Measurements from ENCODE around the gene LRRC23.
A peak's percentile ranks its signal among the peaks of the same experiment; 100 is the strongest.
"Not testable (repeated sequence)": the region's sequence is repeated elsewhere in the genome, so short reads cannot be mapped to it uniquely, and the experiment has no call there.

LRRC23 gene, protein sequence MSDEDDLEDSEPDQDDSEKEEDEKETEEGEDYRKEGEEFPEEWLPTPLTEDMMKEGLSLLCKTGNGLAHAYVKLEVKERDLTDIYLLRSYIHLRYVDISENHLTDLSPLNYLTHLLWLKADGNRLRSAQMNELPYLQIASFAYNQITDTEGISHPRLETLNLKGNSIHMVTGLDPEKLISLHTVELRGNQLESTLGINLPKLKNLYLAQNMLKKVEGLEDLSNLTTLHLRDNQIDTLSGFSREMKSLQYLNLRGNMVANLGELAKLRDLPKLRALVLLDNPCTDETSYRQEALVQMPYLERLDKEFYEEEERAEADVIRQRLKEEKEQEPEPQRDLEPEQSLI

DNA sequence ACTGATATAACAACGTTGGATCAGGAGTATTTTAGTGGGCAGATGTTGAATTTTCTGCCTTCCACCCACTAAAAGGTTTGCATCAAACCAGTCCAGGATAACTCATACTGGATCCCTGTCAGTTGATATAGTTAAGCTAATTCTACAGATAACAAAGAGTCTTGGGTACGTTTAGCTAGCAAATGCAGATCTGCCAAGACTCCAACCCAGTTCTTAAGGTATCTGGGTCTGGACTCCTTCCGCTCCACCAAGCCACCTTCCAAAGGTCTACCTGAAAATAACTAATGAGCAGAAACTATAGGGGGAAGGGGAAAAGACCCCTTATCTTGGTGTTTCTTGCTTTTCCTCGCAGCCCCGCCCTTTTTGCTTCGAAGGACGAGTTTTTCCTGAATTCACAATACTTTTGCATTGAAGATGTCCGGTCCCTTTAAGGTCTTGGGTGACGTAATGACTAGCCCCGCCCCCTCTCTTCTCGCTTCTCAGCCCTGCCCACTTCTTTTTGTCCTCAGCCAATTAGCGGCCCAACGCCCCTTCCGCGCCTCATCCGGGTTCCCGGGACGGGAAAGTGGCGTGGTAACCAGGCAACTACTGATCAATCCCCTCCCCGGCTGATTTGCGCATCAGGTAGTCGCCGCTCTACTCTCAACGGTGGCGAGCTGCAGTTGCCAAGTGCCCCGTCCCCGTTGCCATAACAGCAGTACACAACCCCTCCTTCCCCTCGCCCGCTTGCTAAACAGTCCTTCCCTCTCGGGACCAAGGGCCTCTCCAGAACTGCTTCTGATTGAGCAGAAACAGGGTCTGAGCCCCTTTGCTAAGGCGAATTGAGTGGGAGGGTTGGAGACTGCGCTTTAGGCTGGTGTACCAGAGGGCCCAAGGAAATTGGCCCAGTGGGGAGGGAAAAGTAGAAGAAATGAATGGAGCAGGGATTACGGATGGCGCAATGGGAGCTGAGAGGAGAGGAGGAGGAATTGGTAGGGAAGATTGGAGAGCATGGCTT is at the start of gene LRRC23:
Gene LRRC23, plus strand, starts transcription at position 543 of the 997 bp plus-strand sequence. CDS start 812 bp downstream, outside the sequence.
- peak; percentile 95 for DNase-seq (ENCODE audit: low read depth)

DNA sequence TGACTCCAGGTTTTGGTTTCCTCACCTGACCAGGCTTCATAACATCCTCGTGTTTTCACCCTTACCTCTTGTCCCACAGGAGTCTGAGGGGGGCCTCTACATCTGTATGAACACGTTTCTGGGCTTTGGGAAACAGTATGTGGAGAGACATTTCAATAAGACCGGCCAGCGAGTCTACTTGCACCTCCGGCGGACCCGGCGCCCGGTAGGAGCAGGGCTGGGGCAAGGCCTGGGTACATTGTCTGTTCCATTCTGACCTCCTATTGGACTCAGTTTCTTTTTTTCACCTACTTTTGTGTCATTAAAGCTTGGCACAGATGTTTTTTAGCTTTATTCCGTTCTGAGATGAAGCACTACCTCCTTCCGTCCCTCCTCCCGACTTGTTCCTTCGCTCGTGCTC is 49.3 kb upstream of the LRRC23 start:
- no peak for DNase-seq (ENCODE audit: low read depth)

DNA sequence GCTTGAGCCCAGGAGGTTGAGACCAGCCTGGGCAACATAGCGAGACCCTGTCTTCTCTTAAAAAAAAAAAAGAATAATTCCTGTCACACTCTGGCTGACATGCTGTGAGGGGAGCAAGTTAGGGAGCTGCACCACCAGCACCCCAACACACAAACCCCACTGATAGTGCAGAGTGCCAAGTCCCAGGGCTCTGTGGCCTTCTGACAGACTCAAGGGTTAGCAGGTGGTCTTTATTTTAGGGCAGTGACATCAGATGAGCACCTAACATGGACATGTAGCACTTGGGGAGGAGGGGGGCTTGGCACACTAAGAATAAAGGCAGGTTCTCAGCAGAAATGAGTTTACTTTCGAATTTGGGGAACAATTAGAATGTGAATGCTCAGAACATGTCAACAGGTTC is 45.8 kb upstream of the LRRC23 start:
- no peak for DNase-seq (ENCODE audit: low read depth)

DNA sequence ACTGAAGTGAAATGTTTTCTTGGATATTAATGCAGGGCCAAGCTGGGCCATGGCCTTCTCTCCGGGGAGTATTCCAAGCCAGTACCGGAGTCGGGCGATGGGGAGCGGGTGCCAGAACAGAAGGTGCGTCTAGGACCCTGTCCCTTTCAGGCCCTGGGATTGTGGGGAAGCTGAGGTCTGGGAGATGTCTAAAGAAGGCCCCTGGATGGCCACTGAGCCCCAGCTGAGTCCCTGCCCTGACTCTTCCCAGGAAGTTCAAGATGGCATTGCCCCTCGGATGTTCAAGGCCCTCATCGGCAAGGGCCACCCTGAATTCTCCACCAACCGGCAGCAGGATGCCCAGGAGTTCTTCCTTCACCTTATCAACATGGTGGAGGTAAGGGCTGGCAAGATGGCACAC is 44.5 kb upstream of the LRRC23 start:
- DNase-seq (ENCODE audit: low read depth) = no peak

DNA sequence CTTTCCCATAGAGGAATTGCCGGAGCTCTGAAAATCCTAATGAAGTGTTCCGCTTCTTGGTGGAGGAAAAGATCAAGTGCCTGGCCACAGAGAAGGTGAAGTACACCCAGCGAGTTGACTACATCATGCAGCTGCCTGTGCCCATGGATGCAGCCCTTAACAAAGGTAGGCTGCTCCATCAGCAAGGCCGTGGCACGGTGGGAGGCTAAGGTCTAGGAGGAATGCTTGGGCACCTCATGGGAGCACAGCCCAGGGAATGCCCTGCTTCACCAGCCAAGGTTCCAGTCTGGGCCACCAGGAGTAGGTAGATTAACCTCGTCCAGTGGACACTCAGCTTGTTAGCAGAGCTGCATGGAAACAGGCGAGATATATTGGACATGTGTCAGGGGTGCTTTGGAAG is 43.7 kb upstream of the LRRC23 start:
- no peak for DNase-seq (ENCODE audit: low read depth)

DNA sequence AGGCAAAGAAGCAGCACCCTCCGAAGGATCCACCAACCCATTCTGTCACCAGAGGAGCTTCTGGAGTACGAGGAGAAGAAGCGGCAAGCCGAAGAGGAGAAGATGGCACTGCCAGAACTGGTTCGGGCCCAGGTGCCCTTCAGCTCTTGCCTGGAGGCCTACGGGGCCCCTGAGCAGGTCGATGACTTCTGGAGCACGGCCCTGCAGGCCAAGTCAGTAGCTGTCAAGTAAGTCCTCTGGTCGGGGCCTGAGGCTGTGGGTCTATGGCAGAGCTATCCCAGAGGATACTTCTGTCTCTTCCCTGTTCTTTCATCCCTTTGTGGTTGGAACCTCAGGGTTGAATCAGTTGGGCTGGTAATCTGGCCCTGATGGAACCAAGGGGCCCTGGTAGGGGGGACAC is 43.2 kb upstream of the LRRC23 start:
- no peak for DNase-seq (ENCODE audit: low read depth)

DNA sequence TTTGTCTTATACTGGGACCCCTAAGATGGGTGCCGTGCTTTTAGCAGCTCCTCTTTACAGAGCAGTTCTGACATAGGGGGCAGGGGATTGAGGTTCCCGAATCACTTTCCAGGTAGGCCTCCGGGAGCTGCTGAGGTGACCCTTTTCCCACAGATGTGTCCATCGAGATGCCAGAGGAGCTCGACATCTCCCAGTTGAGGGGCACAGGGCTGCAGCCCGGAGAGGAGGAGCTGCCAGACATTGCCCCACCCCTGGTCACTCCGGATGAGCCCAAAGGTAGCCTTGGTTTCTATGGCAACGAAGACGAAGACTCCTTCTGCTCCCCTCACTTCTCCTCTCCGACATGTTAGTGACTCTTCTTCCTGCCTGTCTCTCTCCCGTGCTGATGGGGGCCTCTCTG is 41.6 kb upstream of the LRRC23 start:
- no peak for DNase-seq (ENCODE audit: low read depth)

DNA sequence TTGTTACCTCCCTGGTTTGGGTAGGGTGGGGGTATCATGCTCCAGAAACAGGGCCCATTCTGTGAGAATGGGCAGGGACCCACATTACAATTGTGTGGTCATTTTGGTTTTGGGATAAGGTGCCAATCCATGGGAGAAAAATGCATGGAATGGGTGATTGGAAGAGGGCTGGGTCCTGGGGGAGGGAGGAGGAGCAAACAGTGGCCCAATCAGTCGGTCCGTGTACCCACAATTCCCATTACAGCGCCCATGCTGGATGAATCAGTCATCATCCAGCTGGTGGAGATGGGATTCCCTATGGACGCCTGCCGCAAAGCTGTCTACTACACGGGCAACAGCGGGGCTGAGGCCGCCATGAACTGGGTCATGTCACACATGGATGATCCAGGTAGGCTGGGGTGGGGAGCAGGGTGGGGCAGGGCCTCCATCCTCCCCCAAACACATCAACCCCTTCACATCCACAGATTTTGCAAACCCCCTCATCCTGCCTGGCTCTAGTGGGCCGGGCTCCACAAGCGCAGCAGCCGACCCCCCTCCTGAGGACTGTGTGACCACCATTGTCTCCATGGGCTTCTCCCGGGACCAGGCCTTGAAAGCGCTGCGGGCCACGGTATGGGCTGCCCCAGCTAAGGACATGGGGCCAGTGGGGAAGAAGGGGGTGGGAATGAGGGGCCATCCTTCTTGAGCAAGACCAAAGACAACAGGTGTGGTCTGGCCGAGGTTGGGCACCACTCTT is 40.9 kb upstream of the LRRC23 start:
- no peak for DNase-seq (ENCODE audit: low read depth)

DNA sequence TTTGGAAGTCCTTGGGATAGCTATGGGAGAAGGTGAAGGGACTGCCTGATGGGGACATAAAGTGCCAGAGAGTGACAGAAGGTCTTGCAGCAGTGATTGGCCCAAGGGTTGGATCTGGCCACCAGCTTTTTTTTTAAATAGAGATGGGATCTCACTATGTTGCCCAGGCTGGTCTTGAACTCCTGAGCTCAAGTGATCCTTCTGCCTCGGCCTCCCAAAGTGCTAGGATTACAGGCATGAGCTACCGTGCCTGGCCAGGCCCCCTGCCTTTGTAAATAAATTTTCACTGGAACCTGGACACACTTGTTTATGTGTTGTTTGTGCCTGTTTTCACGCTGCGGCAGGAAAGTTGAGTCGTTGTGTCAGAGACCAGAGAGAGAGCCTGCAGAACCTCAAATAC is 39.3 kb upstream of the LRRC23 start:
- DNase-seq (ENCODE audit: low read depth) = not testable (repeated sequence)

DNA sequence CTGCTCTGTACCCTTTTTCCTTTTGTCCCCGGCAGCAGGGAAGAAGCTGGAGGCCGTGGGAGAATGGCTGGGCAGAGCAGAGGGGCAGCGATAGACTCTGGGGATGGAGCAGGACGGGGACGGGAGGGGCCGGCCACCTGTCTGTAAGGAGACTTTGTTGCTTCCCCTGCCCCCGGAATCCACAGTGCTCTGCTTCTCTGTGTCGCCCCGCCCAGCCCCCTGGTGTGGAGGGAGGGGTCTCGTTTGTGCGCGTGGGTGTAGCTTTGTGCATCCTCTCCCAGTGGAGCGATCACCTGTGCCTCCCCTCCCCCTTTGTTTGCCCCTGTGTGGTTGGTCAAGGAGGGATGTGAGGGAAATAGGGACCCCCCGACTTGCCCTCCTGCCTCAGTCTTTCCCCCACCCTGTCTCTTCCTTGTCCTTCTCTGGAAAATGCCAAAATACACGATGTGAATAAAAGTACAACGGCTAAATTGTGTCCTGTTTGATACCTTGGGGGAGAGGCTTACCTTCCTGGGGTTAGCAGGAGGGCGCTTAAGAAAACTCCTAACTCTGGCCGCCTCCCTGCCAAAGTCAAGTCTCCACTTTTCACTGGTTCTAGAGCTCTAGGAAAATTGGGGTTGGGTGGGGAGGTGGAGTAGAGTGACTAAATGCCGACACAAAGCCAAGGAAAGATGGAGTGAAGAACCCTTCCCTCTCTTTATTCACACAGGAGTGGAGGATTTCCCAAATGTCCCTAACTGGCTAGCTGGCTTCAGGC is 38.3 kb upstream of the LRRC23 start:
- DNase-seq (ENCODE audit: low read depth) = no peak

DNA sequence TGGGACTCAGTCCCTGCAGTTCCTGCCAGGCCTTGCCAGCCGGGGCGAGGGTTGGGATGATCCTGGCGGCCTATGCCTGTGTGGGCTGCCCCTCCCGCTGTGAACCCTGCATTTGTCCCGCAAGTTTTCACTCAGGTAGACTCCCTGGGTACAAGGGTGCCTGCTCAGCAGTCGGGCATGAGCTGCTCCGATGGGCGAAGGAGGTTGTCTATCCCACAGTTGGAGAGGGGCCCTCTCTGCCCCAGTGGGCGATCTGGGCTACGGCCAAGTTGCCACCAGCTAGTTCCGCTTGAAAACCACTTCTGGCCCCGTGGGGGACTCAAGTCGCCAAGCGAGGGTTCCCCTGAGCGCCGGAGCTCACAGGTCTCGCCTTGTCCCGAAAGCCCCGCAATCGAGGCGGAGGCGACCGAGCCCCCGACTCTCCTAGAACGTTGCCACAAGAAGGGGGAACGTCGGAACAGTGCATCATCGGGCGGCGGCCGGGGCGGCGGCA is 37.7 kb upstream of the LRRC23 start:
- DNase-seq (ENCODE audit: low read depth) = no peak

DNA sequence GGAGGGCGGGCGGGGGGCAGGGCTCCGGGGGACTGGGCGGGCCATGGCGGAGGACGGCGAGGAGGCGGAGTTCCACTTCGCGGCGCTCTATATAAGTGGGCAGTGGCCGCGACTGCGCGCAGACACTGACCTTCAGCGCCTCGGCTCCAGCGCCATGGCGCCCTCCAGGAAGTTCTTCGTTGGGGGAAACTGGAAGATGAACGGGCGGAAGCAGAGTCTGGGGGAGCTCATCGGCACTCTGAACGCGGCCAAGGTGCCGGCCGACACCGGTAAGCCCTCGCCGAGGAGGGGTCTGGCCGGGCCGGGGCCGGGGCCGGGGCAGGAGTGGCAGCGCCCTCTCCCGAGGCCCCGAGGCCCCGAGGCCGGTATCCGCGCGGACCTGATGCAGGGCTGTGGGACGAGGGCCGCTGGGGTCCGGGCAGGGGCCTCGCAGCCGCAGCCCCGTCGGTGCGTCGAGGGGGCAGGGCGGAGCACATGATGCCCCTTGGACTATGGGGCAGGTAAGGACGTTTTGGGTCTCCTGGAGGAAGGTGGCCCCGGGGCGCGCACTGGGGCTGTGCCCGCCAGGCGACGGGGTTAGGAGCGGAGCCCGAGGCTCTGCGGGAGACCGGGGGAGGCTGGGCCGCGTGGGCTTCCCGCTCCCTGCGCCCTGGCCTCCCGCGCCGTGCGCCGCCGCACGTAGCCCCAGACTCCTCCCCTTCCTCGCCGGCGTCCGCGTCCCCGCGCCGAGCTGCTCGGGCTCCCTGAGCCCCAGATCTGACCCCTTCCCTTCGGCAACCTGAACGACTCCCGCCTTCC is 37.0 kb upstream of the LRRC23 start, which contains the start of gene TPI1:
Gene TPI1, plus strand, starts transcription at position 119 of the 798 bp plus-strand sequence. Its CDS starts 36 bp downstream, at position 155.
- peak; percentile 68 for DNase-seq (ENCODE audit: low read depth)

DNA sequence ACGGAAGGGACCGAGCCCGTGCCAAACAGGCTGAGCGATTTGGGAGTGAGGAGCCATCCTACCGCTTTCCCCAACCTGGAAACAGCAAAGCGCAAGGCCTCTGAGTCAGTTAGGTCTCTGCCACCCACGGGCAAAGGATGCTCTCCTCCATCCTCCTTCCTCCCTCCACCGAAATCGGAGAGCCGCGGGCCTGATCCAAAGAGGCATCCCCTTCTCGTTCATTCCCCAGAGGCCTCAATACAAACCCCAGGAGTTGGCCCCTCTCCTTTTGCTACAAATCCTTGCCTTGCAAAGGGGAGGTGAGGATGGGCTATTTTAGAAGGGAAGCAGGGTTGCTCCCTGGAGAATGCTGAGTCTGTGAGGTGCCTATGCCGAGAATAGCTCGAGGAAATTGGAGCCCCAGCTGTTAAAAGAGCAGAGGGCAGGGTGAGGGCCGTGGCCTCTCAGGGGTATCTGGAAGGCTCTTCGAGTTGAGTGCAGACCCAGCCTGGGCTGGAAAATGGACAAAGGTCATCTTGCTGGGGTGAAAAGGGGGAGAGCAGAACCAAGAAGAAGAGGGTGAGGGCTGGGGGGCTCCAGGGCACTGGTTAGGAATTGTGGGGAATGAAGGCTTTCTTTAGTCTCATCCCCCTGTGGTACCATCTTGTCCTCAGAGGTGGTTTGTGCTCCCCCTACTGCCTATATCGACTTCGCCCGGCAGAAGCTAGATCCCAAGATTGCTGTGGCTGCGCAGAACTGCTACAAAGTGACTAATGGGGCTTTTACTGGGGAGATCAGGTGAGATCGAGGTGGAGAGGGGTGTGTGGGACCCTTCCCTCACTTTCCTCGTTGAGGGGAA is 36.2 kb upstream of the LRRC23 start:
- no peak for DNase-seq (ENCODE audit: low read depth)

DNA sequence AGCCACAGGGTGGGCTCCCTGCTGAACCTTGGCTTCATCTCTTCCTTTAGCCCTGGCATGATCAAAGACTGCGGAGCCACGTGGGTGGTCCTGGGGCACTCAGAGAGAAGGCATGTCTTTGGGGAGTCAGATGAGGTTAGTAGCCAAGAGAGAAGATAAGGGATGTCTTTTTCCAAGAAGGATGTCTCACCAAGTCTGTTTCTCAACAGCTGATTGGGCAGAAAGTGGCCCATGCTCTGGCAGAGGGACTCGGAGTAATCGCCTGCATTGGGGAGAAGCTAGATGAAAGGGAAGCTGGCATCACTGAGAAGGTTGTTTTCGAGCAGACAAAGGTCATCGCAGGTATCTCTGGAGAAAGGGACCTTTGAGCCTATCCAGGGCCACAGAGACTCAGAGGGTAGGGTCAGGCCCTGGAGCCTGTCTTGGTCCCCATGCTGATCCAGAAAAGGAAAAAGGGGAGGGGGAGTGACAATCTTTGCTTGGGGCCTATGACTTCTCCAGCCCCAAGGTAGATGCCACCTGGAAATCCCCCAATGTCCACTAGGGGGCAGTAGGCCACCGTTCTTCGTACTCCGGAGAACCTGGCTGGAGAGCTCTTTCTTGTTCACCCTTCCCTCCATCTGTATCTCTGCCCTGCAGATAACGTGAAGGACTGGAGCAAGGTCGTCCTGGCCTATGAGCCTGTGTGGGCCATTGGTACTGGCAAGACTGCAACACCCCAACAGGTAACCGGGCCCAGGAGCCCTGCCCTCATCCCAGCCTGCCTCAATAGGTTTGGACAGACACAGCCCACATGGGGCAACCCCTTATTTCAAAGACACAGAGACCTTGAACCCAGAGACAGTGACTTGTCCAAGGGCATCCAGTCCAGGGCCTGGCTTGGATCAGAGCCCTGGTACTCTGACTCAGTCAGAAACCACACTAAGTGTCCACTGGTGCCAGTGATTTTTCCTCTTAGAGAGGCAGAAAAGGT is 35.3 kb upstream of the LRRC23 start:
- peak; percentile 82 for DNase-seq (ENCODE audit: low read depth)

DNA sequence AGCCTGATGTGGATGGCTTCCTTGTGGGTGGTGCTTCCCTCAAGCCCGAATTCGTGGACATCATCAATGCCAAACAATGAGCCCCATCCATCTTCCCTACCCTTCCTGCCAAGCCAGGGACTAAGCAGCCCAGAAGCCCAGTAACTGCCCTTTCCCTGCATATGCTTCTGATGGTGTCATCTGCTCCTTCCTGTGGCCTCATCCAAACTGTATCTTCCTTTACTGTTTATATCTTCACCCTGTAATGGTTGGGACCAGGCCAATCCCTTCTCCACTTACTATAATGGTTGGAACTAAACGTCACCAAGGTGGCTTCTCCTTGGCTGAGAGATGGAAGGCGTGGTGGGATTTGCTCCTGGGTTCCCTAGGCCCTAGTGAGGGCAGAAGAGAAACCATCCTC is 34.3 kb upstream of the LRRC23 start:
- DNase-seq (ENCODE audit: low read depth) = not testable (repeated sequence)

DNA sequence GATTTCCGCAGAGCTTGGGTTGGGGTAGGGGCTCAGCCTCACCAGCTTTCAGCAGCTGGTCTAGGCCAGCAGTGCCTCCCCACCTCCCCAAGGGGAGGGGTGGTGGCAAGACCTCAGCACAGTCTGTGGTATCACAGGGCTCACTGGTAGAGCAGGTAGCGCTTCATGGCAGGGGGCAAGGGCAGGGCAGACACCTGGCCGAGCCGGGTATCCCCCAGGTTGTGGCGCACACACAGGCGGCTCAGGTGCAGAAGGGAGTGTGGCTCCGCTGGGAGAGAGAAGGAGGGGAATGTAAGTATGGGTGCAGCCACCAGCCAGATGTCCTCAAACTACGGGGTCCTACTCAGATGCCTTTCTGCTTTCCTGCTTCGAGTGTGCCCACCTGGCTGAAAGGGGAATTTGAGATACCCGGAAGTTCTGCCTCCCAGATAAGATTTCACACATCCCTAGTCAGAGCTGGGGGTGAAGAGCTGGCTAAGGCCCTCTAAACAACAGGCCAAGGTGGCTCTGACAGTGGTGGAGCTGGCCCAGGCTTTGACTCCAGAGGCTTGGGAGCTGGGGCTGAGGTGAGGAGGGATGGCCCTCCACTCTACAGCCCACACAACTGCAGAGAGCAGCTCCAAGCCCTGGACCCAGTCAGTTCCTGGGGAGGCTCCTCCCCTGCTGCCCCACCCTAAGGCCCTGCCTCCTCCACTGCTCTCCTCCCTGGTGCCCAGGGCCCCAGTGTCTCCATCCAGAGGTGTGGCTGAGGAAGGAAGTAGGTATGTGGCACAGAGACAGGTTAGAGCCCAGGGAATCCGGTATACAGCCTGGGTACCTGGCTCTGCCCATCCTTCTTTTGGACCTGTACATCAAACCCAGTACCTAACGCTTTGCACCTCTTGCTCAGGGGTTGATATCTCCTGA is 33.3 kb upstream of the LRRC23 start:
- no peak for DNase-seq (ENCODE audit: low read depth)

Data from activated T-cell treated with anti-CD3 and anti-CD28 coated beads for 1 hour (primary cell).